GM18858 (cell line): ENCODE data around the gene PPARGC1A.

Source experiments
- ATAC-seq: cut with Tn5 transposase; IDR thresholded peaks from one replicate; pipeline ENCODE4 v1.9.1; 2021; ENCODE audit not compliant: unreplicated experiment

PPARGC1A gene

GRCh38 chr4:23774909-23775308 lies 114.9 kb downstream of the PPARGC1A start:
- ATAC-seq: no peak

DNA sequence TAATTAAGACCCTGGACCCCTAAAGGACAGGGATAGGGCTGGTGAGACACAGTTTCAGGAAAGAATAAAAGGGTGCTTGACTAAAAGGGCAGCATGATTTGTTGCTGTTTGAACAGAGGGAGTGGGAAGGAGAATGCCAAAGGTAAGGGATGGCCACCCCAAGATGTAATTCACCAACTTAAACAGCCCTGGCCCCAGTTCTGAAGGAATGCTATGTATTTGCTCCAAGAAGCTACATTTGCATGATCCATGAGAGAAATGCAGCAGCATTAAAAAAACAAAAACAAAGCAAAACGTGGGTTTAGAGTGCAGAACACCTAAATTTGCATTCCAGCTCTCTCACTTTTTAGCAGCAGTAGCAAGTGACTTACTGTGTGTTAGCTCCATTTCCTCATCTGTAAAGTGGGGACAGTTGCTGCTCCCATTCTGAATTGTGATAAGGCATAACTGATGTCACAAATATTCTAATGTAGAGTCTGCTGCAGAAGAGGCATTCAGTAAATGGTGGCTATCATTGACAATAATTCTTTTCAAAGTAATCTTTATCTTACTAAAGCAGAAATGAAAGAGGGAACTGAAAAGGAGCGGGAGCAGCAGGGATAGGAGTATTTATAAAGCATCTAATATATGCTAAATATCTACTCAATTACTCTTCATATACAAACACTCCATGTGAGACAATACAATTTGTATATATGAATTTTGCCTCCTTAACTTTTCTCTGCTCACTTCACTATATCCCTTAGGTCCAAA lies 115.8 kb downstream of the PPARGC1A start:
- no peak for ATAC-seq

DNA sequence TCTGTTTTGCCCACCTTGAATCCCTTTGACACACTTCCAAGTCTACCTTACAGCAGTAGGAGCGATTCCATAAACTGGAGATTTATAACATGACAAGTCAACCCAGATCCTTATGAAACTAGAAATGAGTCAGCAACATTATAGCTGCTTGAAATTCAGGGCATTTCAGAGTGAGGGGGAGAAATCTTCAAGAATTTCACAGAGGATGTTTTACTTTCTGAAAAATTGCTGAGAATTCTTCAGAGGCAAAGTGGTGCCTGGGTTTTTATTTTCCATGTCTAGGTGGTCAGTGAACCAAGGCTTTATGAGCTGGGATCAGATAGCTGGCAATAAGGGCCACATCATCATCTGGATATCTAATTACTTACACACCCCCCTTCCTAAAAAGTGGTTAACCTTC lies 119.8 kb downstream of the PPARGC1A start:
- ATAC-seq: no peak

DNA sequence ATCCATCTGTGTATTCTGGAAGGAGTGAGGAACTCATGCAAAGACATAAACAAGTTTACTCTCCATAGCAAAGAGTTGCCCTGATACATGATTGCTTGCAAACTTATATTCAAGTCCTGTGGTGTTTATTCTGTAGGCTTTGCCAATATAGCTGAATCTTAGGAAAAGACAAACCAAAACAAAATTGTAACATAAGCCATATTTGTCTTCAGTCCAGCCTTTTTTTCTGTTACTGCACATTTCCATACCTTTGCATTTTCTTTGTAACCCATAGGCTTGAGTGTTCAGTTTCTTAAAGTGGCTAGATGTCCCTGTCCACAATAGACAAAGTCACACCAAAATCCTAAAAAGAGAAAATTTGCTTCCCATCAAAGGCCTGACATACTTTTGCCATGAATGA lies 120.4 kb downstream of the PPARGC1A start:
- no peak for ATAC-seq

DNA sequence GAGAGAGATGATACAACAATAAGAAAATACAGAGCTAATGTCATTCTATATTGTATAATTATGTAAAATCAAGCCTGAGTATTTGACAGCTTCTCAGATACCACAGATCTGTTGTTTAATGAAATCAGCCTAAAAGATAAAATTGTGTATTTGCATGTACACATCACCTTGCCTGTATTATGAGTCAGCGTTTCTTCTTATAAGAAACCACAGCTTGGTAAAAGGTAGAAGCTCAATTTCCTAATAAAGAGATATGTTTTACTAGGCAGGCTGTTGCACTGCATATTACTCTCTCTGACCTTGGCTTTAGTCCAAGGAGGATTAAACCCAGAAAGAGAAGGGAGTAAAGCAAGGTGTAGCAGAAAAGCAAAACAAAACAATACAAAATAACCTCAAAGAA lies 121.3 kb downstream of the PPARGC1A start:
- ATAC-seq: no peak

GRCh38 chr4:23766344-23766743 lies 123.5 kb downstream of the PPARGC1A start:
- ATAC-seq: no peak

DNA sequence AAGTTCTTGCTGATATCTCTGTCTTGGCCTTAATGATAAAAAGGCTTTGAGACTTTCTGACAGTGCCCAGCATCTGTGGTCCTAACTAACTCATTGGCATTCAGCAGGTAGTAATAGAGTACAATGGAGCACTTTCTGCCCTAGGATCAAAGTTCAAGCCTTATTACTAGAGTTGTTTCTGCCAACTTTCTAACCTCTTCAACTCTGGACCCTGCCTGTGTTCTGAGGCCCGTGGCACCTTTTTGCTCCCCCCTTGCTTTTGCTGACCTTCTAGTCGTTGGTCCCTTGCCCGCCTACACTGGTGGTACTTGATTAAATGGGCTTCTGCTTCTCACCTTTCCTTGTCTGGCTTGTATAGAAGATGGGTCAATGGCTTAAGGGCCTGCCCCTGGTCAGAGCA lies 126.3 kb downstream of the PPARGC1A start:
- no peak for ATAC-seq

GRCh38 chr4:23762551-23762950 lies 127.3 kb downstream of the PPARGC1A start:
- no peak for ATAC-seq

DNA sequence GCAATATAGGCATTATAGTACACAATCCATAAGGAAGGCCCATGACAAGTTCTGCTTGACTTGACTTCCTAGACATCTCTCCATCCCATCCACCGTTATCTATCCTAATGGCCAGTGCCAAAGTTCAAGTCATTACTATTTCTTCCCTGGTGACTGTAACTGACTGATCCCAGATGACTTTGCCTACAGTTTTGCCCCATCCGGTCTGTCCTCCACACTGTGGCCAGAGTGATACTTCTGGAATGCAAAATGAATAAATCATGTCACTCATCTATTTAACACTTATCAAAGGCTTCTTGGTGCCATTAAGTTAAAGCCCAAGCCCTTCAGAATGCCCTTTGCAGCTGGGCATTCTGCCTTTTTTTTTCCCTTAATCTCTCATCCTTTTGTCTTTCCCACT lies 130.8 kb downstream of the PPARGC1A start:
- no peak for ATAC-seq

GRCh38 chr4:23754688-23755087 lies 135.2 kb downstream of the PPARGC1A start:
- no peak for ATAC-seq

DNA sequence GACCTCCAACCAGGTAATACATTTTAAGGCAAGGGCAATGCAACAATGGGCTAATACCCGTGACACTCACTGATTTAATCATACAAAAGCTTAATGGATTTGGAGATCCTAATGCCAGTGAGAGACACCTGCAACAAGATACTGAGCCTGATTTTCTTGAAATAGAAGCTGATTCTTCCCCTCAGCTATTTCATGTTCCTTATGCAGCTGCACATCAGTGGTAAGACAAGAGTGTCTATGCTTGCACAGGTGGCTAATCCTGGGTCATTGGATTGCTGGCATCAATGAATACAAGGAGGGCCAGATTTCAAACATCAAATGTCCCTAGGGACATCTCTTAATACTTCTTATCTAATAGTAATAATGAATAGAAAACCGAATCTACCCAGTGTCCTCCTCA lies 139.7 kb downstream of the PPARGC1A start:
- no peak for ATAC-seq

DNA sequence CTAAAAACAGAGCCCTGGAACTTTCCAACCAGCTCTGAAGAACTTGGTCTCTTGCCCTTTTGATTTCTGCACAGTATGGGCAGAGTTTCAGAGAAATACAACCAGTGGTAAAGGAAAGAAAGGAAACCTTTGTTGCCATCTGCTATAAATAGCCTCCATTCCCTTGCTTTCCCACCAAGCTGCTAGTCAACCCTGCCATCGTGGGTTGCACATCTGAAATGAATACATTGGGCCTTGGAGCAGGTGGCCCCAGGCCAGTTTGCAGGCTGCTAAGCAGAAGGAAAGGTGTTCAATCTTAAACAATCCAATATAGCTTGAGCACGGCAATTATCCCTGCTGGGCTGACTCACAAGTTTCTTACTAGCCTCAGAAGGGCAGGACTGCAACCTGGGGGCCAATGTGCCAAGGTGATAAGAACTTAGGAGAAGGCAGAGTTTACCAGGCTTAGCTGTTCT lies 142.5 kb downstream of the PPARGC1A start:
- no peak for ATAC-seq

DNA sequence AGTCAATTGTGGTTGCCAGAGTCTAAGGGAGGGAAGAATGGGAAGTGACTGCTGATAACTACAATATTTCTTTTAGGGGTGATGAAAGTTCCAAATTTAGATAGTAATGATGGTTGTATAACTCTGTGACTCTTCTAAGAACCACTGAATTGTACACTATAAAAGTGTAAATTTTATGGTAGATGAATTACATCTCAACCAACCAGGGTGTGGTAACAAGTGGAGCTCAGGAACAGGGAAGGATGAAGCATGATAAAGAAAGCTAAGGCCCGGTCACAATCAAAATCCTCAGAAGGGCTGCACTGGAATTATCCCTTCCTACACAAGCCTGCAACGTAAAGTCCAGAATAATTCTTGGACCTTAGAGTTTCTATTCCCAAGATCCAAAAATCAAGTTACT lies 143.2 kb downstream of the PPARGC1A start:
- no peak for ATAC-seq

DNA sequence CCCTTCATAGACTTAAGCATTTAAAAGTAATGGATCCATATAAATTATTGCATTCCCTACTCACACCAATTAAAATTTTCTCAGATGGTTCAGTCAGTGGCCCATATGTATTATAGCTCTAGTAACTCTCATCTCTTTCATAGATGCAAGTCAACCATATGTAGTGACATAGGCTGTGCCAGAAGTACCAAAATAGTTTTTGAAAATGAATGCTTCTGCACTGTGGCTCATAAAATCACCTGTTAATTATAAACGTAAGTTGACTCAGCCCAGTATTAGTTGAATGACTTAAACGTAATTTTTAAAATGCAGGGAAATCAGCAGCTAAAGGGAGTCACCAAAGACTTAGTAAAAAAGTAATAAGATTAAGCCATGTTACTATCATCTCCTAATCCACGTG lies 143.8 kb downstream of the PPARGC1A start:
- no peak for ATAC-seq

DNA sequence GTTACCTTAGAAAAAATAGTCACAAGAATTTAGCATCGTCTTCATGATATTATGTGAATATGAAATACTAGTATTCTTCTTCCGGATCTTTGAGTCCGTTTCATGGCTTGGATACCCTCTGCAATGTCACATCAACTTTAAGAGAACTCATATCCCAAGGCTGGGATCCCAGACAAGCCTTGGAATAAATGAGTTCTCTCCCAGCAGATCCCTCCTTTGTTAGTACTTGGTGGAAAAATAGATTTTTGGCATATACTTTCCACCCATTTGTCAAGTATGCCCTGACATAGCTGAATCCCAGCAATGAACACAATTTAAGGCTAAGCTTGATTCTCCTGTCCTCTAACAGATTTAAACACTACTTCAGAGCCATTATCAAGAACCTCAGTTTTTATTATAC lies 144.5 kb downstream of the PPARGC1A start:
- ATAC-seq: no peak
